Measurements from ENCODE around the gene COX7A2. TPM values are rescaled to one million over a fixed set of nuclear protein-coding genes. Genes with fewer than 3 reads are reported as not detected.

Gene COX7A2
- polyA plus RNA-seq, 1 donor (not counting 4 experiments of a cell fraction or from before 2014, with no cell fraction given) = 474 TPM

- H3K79me2 ChIP-seq (ENCODE audit: control insufficient read depth, insufficient read depth, low read length) = peaks cover 55% of the 10 kb centered on the region
- no peak overlapping the region for H3K9ac ChIP-seq (ENCODE audit: control insufficient read depth, extremely low read depth, insufficient read depth, low read length)
- peaks cover 10% of the 10 kb centered on the region for H3K4me1 ChIP-seq (ENCODE audit: control insufficient read depth, extremely low read depth, insufficient read depth, low read length)
- H3K4me2 ChIP-seq (ENCODE audit: control insufficient read depth, extremely low read depth, insufficient read depth, low read depth, low read length) = peak overlapping the region; percentile 31
- peaks cover 3 to 13% of the 10 kb centered on the region in 2 experiments for H3K36me3 ChIP-seq (ENCODE audit: control insufficient read depth in 2 of 2, extremely low read depth in 1 of 2, insufficient read depth in 2 of 2, low read length in 2 of 2)
- peak overlapping the region; percentile 54 for H3K27ac ChIP-seq (ENCODE audit: control insufficient read depth, insufficient read depth, low read length)
- H3K4me3 ChIP-seq (ENCODE audit: control insufficient read depth in 2 of 3, extremely low read depth in 1 of 3, insufficient read depth in 2 of 3, low read depth in 1 of 3, low read length in 3 of 3) = no peak overlapping the region
- no peaks in the 10 kb centered on the region for H3K9me1 ChIP-seq (ENCODE audit: control insufficient read depth, extremely low read depth, insufficient read depth, low read length)
- DNase-seq (ENCODE audit: low read depth, low spot score) (no peak), FAIRE-seq (peak; percentile 78)
- dilution Hi-C loops (cut with MboI; ENCODE audit: extremely low pct_ligation_motif_present, low sequenced_read_pairs) = no loop called here
- TF ChIP-seq EZH2 (IDR thresholded peaks at IDR 0.05; ENCODE audit: low read length) (no peak), CTCF (optimal IDR thresholded peaks at IDR 0.05 in 1 of 3, IDR thresholded peaks at IDR 0.05 in 1 of 3, conservative IDR thresholded peaks at IDR 0.05 in 1 of 3; ENCODE audit: extremely low read depth in 1 of 3, insufficient read depth in 2 of 3, low read length in 3 of 3) (no peak)
- H2AFZ ChIP-seq (ENCODE audit: control insufficient read depth, low read length) = no peak overlapping the region
- no peaks in the 10 kb centered on the region for H3K27me3 ChIP-seq (ENCODE audit: control insufficient read depth, extremely low read depth, insufficient read depth, low read length)
- H4K20me1 ChIP-seq (ENCODE audit: control insufficient read depth, extremely low read depth, insufficient read depth, low read length) = no peaks in the 10 kb centered on the region
- H3K9me3 ChIP-seq (ENCODE audit: control insufficient read depth, low read depth, low read length) = peaks cover 7% of the 10 kb centered on the region
Observed at GRCh38 chr6:75268121-75268987, 24.8 kb upstream of the COX7A2 start.

GRCh38 chr6:75267461-75267860 lies 23.9 kb upstream of the COX7A2 start:
- H3K36me3 ChIP-seq (ENCODE audit: control insufficient read depth in 2 of 2, extremely low read depth in 1 of 2, insufficient read depth in 2 of 2, low read length in 2 of 2) = peaks cover 0 to 4% of the 10 kb centered on the region in 2 experiments
- peaks cover 10% of the 10 kb centered on the region for H3K4me1 ChIP-seq (ENCODE audit: control insufficient read depth, extremely low read depth, insufficient read depth, low read length)
- peaks cover 46% of the 10 kb centered on the region for H3K79me2 ChIP-seq (ENCODE audit: control insufficient read depth, insufficient read depth, low read length)
- no peaks in the 10 kb centered on the region for H4K20me1 ChIP-seq (ENCODE audit: control insufficient read depth, extremely low read depth, insufficient read depth, low read length)
- no peak overlapping the region for H3K4me2 ChIP-seq (ENCODE audit: control insufficient read depth, extremely low read depth, insufficient read depth, low read depth, low read length)
- TF ChIP-seq CTCF (optimal IDR thresholded peaks at IDR 0.05 in 1 of 3, IDR thresholded peaks at IDR 0.05 in 1 of 3, conservative IDR thresholded peaks at IDR 0.05 in 1 of 3; ENCODE audit: extremely low read depth in 1 of 3, insufficient read depth in 2 of 3, low read length in 3 of 3) = no peak
- TF ChIP-seq EZH2 (IDR thresholded peaks at IDR 0.05; ENCODE audit: low read length) = no peak
- no peak overlapping the region for H2AFZ ChIP-seq (ENCODE audit: control insufficient read depth, low read length)
- DNase-seq (ENCODE audit: low read depth, low spot score) (no peak), FAIRE-seq (no peak)
- H3K27me3 ChIP-seq (ENCODE audit: control insufficient read depth, extremely low read depth, insufficient read depth, low read length) = no peaks in the 10 kb centered on the region
- dilution Hi-C loops (cut with MboI; ENCODE audit: extremely low pct_ligation_motif_present, low sequenced_read_pairs) = no loop called here
- H3K4me3 ChIP-seq (ENCODE audit: control insufficient read depth in 2 of 3, extremely low read depth in 1 of 3, insufficient read depth in 2 of 3, low read depth in 1 of 3, low read length in 3 of 3) = no peak overlapping the region
- H3K9me1 ChIP-seq (ENCODE audit: control insufficient read depth, extremely low read depth, insufficient read depth, low read length) = no peaks in the 10 kb centered on the region
- H3K27ac ChIP-seq (ENCODE audit: control insufficient read depth, insufficient read depth, low read length) = peak overlapping the region; percentile 54
- H3K9me3 ChIP-seq (ENCODE audit: control insufficient read depth, low read depth, low read length) = peaks cover 1% of the 10 kb centered on the region
- H3K9ac ChIP-seq (ENCODE audit: control insufficient read depth, extremely low read depth, insufficient read depth, low read length) = no peak overlapping the region

Measured in keratinocyte (primary cell).